ENCODE data around the gene MPI. TPM values are rescaled to one million over a fixed set of nuclear protein-coding genes. Genes with fewer than 3 reads are reported as not detected.

MPI gene
- total RNA-seq, 1 donor from 2014 or later: 77.7 TPM

GRCh38 chr15:74920456-74920855, 30.6 kb downstream of the MPI start:
- Mint-ChIP-seq H3K4me3 (no peak overlapping the region), H3K9me3 (no peaks in the 10 kb centered on the region), H3K27me3 (ENCODE audit: insufficient read depth, low read depth) (no peaks in the 10 kb centered on the region), H3K4me1 (no peaks in the 10 kb centered on the region), H3K27ac (no peak overlapping the region), H3K36me3 (peaks cover 39% of the 10 kb centered on the region)
- H3K4me2 ChIP-seq: no peak overlapping the region
- H3K4me1 ChIP-seq: no peaks in the 10 kb centered on the region
- DNase-seq (ENCODE audit: low spot score): no peak
- no peak overlapping the region for H2AFZ ChIP-seq (replicated peaks)
- H3K9ac ChIP-seq: no peak overlapping the region
- H3K36me3 ChIP-seq: no peaks in the 10 kb centered on the region
- no peak overlapping the region for H3K4me3 ChIP-seq
- no peaks in the 10 kb centered on the region for H4K20me1 ChIP-seq (ENCODE audit: low read depth)
- no peaks in the 10 kb centered on the region for H3K27me3 ChIP-seq
- H3K79me2 ChIP-seq (ENCODE audit: low read depth): no peaks in the 10 kb centered on the region
- H3K9me3 ChIP-seq (ENCODE audit: low read depth): no peaks in the 10 kb centered on the region
- no peaks in the 10 kb centered on the region for H3F3A ChIP-seq (ENCODE audit: low read depth)
- H3K27ac ChIP-seq: no peak overlapping the region
- no peak for TF ChIP-seq EZH2 (IDR thresholded peaks at IDR 0.05)
- TF ChIP-seq EZH2phosphoT487 (IDR thresholded peaks at IDR 0.05): no peak
- TF ChIP-seq CTCF (IDR thresholded peaks at IDR 0.05): no peak

- TF ChIP-seq CTCF (IDR thresholded peaks at IDR 0.05) (no peak), EZH2 (IDR thresholded peaks at IDR 0.05) (no peak), EZH2phosphoT487 (IDR thresholded peaks at IDR 0.05) (no peak)
- Histone ChIP-seq H3K4me2 (no peak overlapping the region), H3K4me1 (no peaks in the 10 kb centered on the region), H3K9me3 (ENCODE audit: low read depth) (no peaks in the 10 kb centered on the region), H3K27ac (no peak overlapping the region), H3K79me2 (ENCODE audit: low read depth) (no peaks in the 10 kb centered on the region), H3F3A (ENCODE audit: low read depth) (no peaks in the 10 kb centered on the region), H3K36me3 (peaks cover 6% of the 10 kb centered on the region), H4K20me1 (ENCODE audit: low read depth) (no peaks in the 10 kb centered on the region), H3K4me3 (no peak overlapping the region), H3K9ac (no peak overlapping the region), H2AFZ (replicated peaks) (no peak overlapping the region), H3K27me3 (no peaks in the 10 kb centered on the region)
- no peak overlapping the region for H3K4me3 Mint-ChIP-seq
- no peaks in the 10 kb centered on the region for H3K4me1 Mint-ChIP-seq
- H3K27me3 Mint-ChIP-seq (ENCODE audit: insufficient read depth, low read depth): no peaks in the 10 kb centered on the region
- no peak overlapping the region for H3K27ac Mint-ChIP-seq
- DNase-seq (ENCODE audit: low spot score): no peak
- H3K36me3 Mint-ChIP-seq: peaks cover 31% of the 10 kb centered on the region
- no peaks in the 10 kb centered on the region for H3K9me3 Mint-ChIP-seq
Measured at GRCh38 chr15:74924525-74924924, 34.7 kb downstream of the MPI start.

GRCh38 chr15:74928771-74929198, 38.9 kb downstream of the MPI start:
- no peak overlapping the region for H3K27ac ChIP-seq
- TF ChIP-seq CTCF (IDR thresholded peaks at IDR 0.05): no peak
- no peak for TF ChIP-seq EZH2phosphoT487 (IDR thresholded peaks at IDR 0.05)
- TF ChIP-seq EZH2 (IDR thresholded peaks at IDR 0.05): no peak
- peaks cover 38% of the 10 kb centered on the region for H3K79me2 ChIP-seq (ENCODE audit: low read depth)
- no peak overlapping the region for H3K27ac Mint-ChIP-seq
- H3K4me1 ChIP-seq: no peaks in the 10 kb centered on the region
- H3K36me3 ChIP-seq: peaks cover 6% of the 10 kb centered on the region
- no peak overlapping the region for H3K9ac ChIP-seq
- no peak overlapping the region for H2AFZ ChIP-seq (replicated peaks)
- H3K36me3 Mint-ChIP-seq: peaks cover 18% of the 10 kb centered on the region
- peaks cover 12% of the 10 kb centered on the region for H4K20me1 ChIP-seq (ENCODE audit: low read depth)
- H3K4me3 Mint-ChIP-seq: no peak overlapping the region
- H3K9me3 ChIP-seq (ENCODE audit: low read depth): no peaks in the 10 kb centered on the region
- H3K27me3 ChIP-seq: no peaks in the 10 kb centered on the region
- H3K27me3 Mint-ChIP-seq (ENCODE audit: insufficient read depth, low read depth): peaks cover 2% of the 10 kb centered on the region
- H3K4me3 ChIP-seq: no peak overlapping the region
- no peaks in the 10 kb centered on the region for H3K4me1 Mint-ChIP-seq
- no peaks in the 10 kb centered on the region for H3K9me3 Mint-ChIP-seq
- no peak overlapping the region for H3K4me2 ChIP-seq
- no peaks in the 10 kb centered on the region for H3F3A ChIP-seq (ENCODE audit: low read depth)
- DNase-seq (ENCODE audit: low spot score): no peak
